Inferior parietal cortex (tissue), 1 donor: ENCODE measurements around the gene AMDHD2.

Experiments
- DNase-seq: peaks from one replicate; pipeline ENCODE4 v3.0.0-alpha.2; 2016; ENCODE audit errors: extremely low spot score

Gene AMDHD2

GRCh38 chr16:2483939-2484897 lies 36.0 kb upstream of the AMDHD2 start:
- no peak for DNase-seq

GRCh38 chr16:2484898-2485508 lies 35.2 kb upstream of the AMDHD2 start:
- DNase-seq, result no peak

- DNase-seq, result no peak
These were observed 34.2 kb upstream of the AMDHD2 start for GRCh38 chr16:2485811-2486507.

- no peak for DNase-seq
These were observed 33.3 kb upstream of the AMDHD2 start for GRCh38 chr16:2486645-2487516.

GRCh38 chr16:2487517-2487842 lies 32.7 kb upstream of the AMDHD2 start:
- no peak for DNase-seq

- no peak for DNase-seq
These were observed 32.2 kb upstream of the AMDHD2 start for GRCh38 chr16:2487903-2488531.

GRCh38 chr16:2489581-2489980 lies 30.6 kb upstream of the AMDHD2 start:
- no peak for DNase-seq

- no peak for DNase-seq
These were observed 29.7 kb upstream of the AMDHD2 start for GRCh38 chr16:2490190-2491105.

GRCh38 chr16:2492292-2492691 lies 27.9 kb upstream of the AMDHD2 start:
- DNase-seq, result no peak

- no peak for DNase-seq
These were observed 26.6 kb upstream of the AMDHD2 start for GRCh38 chr16:2493605-2494004.

- no peak for DNase-seq
These were observed 25.6 kb upstream of the AMDHD2 start for GRCh38 chr16:2494616-2495015.

- no peak for DNase-seq
These were observed 25.1 kb upstream of the AMDHD2 start for GRCh38 chr16:2495041-2495440.

GRCh38 chr16:2496223-2497115 lies 23.7 kb upstream of the AMDHD2 start:
- DNase-seq, result no peak

- no peak for DNase-seq
These were observed 23.0 kb upstream of the AMDHD2 start for GRCh38 chr16:2497116-2497630.

GRCh38 chr16:2497695-2498484 lies 22.3 kb upstream of the AMDHD2 start:
- DNase-seq, result no peak

- DNase-seq, result no peak
These were observed 21.5 kb upstream of the AMDHD2 start for GRCh38 chr16:2498531-2499253.

- no peak for DNase-seq
These were observed 20.7 kb upstream of the AMDHD2 start for GRCh38 chr16:2499454-2499853.
